Activated T-helper 9 cell treated with anti-CD3 and anti-CD28 coated beads, Interleukin-2, amount 50 U/mL, for 16 hours (primary cell): Measurements from ENCODE around the gene WIPF2.

ENCODE experiments used
- DNase-seq: peaks from one replicate; pipeline ENCODE4 v3.0.0-alpha.2; 2020; ENCODE audit warnings: low read depth

Gene WIPF2

DNA sequence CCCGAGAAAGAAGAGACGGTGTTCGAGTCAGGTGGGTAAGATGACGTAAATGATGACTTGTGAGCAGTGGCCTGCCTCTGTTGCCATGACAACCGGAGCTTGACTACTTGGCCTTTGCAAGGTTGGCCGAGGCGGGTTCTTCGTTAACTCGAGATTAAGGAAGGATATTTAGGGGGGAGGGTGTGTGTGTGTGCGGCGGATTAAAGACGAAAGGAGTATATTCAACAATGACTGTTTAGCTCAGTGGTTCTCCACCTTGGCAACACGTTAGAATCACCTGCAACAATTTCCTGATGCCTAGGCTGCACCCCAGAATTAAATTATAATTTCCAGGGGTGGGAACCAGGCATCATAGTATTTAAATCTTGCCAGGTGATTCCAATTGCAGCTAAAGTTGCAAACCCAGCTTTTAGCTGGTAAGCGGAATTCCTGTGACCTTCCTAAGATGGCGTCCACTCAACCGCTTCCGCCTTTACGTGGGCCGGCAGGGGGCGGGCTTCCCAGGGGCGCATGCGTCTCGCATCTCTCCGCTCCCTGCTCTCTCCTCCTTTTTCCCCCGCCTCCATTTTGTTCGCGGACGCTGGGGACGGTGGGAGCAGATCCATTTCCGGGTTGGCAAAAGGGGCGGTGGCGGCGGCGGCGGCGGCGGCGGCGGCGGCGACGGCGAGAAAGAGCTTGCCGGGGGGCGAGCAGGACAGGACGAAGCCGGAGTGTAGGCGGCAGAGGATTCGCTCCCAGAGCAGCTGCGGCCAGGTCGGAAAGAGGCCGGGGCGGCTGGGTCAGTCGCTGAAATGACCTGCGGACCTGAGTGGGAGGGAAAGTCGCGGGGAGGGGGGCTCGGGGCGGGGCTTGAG, at the start of gene WIPF2:
TSS of gene WIPF2 (plus strand) at position 565 of the 854 bp plus-strand sequence. CDS start 37,156 bp downstream, outside the sequence.
- peak; percentile 97 for DNase-seq

GRCh38 chr17:40170325-40170724, 48.8 kb upstream of the WIPF2 start:
- DNase-seq: no peak

DNA sequence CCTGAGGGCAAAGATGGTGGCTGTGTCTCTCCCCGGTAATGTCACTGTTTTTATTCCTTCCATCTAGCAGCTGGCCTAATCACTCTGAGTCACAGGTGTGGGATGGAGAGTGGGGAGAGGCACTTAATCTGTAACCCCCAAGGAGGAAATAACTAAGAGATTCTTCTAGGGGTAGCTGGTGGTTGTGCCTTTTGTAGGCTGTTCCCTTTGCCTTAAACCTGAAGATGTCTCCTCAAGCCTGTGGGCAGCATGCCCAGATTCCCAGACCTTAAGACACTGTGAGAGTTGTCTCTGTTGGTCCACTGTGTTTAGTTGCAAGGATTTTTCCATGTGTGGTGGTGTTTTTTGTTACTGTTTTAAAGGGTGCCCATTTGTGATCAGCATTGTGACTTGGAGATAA, 47.4 kb upstream of the WIPF2 start:
- no peak for DNase-seq

DNA sequence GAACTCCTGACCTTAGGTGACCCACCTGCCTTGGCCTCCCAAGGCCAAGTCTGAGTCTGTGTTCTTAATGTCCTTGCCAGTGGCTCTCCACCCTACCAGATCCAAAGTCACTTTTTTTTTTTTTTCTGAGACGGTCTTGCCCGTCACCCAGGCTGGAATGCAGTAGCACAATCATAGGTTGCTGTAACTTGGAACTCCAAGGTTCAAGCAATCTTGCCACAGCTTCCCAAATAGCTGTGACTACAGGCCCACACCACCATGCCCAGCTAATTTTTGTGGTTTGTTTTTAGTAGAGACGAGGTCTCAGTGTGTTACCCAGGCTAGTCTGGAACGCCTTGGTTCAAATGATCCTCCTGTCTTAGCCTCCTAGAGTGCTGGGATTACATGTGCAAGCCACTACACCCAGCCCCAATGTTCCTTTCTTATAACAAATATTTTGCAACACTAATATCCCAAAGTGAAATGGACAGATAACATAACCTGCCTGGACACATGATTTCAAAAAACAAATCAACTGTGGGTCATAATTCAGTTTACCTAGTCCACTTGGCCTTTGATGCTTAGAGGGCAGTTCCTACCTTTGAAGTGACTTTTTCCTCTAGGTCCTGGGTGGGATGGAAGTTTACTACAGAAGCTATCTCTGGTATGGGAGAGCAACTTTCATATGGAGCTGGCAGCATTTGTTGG, 45.9 kb upstream of the WIPF2 start:
- no peak for DNase-seq

- DNase-seq: no peak
These were observed 45.3 kb upstream of the WIPF2 start for GRCh38 chr17:40173778-40174135.

GRCh38 chr17:40174514-40174913, 44.6 kb upstream of the WIPF2 start:
- no peak for DNase-seq

GRCh38 chr17:40175928-40176753, 43.0 kb upstream of the WIPF2 start:
- no peak for DNase-seq

- no peak for DNase-seq
These were observed 42.4 kb upstream of the WIPF2 start for GRCh38 chr17:40176754-40177110.

DNA sequence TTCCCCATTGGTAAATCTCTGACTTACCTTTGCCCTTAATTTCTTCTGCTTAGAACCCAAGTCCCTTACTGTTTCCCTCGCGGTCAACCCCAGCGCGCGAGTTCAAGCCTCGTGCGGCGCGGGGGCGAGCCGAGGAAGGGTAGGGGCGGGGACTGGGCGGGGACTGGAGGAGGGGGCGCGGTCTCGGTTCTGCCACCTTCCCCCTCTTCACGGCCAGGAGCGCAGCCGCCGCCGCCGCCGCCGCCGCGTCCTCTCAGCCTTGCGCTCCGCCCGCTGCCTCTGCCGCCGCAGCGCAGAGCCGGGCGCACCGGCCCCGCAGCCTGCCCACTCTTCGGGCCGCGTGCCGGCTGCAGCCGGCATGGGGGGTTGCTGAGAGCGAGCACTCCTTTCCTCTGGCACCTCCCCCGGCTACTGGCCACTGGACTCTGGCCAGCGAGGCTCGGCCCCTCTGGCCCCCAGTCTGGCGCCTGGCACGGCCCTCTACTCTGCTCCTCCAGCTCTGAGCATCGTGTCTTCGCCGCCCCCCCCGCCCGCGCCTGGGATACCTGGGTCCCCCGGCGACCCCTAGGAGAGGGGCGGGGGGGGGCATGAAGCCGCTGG, 41.7 kb upstream of the WIPF2 start, which contains the start of gene RAPGEFL1:
TSS of gene RAPGEFL1 (plus strand) at position 196 of the 600 bp plus-strand sequence. CDS start at position 588, 392 bp downstream.
- DNase-seq: peak; percentile 79

GRCh38 chr17:40178021-40178601, 41.0 kb upstream of the WIPF2 start:
- DNase-seq: no peak

GRCh38 chr17:40178660-40179059, 40.4 kb upstream of the WIPF2 start:
- DNase-seq: no peak

DNA sequence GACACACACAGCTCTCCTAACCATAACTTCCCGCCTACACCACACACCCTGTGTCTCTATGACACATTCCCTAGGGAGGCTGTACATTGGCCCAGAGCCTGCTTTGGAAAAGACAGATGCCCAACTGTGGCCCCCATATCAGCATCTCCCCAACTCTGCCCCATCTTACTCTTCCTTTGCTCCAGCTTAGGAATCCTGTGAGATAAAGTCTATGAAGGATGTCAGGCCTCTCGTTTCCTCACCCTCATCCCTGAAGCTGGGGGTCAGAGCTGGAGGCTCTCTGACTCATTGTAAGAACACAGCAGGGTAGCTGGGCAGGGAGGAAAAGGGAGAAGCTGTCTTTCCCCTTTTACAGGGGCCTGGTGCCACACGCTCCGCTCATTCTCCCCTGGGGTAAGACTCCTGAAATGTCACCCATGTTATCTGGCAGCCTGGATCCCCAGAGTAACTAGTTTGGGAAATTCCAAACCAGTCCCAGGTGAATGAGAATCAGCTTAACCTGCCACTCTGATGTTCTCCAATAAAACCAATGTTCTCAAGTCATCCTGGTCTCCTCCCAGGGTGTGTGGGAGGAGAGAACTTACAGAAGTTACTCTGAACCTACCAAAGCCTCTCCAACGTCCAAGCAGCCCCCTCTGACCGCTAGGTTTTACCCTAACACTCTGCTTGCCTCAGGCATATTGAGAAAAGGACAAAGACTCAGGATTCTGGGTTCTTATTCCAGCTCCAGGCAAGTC, 39.0 kb upstream of the WIPF2 start:
- no peak for DNase-seq

DNA sequence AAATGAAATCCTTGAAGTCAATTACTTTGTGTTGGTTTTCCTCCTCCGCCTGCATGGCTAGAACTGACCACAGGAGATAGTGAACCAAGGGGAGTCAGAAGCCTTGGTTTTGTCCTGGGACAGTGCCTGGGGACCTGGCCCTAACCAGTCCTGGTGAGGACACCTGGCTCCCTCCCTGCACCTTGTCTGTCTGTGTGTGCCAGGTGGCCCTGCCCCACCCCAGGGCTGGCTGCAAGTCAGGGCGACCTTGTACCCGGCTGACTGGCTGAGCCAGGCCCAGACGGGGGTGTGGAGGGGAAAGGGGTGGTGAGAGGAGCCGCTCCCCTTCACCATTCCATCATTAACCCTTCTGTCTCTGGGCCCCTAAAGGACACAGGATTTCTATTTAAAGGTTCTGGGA, 38.4 kb upstream of the WIPF2 start:
- DNase-seq: no peak

GRCh38 chr17:40181205-40181604, 37.9 kb upstream of the WIPF2 start:
- no peak for DNase-seq

DNA sequence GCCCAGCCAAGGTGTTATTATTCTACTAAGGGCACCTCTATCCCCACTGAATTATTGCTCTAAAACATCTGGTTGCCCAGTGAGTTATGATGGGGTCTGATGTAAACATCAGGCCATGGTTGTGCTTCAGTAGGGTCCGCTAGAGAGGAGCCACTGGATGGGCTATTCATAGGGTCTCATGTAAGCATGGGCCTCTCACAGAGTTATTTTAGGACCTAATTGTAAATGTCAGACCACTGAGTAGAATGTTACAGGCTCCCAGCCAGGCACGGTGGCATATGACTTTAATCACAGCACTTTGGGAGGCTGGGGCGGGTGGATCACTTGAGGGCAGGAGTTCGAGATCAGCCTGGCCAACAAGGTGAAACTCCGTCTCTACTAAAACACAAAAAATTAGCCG, 36.5 kb upstream of the WIPF2 start:
- DNase-seq: no peak

DNA sequence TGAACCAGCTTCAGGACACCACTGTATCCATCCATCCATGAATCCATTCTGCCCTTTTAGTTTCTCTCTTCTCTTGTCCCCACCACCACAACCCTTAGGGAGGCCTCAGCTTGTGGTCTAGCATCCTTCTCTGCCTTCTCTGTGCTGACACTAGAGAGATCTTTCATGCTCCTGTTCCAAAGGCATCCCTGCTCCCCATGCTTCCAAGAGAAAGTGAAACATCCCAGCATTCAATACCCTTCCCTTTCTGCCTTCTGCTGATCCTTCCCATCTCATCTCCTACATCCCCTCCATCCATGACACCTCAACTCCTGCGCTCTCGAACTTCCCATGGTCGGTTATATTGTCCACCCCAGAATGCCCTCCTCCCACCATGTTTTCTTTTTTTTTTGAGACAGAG, 31.9 kb upstream of the WIPF2 start:
- no peak for DNase-seq

DNA sequence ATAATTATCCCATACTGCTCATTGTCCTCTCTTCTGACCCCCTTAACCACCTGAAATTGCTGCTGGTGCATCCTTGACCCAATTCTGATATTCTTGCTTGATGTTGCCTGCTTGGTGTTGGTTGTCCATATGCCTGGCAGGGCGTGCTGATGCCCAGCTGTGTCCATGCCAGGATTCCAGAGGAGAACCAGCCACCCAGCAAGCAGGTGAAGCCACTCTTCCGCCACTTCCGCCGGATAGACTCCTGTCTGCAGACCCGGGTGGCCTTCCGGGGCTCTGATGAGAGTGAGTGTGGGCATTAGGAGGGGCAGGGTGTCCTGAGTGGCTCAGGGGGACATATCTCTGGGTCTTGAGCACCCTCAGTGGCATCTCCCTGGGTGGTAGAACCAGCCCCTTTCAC, 30.4 kb upstream of the WIPF2 start:
- no peak for DNase-seq

DNA sequence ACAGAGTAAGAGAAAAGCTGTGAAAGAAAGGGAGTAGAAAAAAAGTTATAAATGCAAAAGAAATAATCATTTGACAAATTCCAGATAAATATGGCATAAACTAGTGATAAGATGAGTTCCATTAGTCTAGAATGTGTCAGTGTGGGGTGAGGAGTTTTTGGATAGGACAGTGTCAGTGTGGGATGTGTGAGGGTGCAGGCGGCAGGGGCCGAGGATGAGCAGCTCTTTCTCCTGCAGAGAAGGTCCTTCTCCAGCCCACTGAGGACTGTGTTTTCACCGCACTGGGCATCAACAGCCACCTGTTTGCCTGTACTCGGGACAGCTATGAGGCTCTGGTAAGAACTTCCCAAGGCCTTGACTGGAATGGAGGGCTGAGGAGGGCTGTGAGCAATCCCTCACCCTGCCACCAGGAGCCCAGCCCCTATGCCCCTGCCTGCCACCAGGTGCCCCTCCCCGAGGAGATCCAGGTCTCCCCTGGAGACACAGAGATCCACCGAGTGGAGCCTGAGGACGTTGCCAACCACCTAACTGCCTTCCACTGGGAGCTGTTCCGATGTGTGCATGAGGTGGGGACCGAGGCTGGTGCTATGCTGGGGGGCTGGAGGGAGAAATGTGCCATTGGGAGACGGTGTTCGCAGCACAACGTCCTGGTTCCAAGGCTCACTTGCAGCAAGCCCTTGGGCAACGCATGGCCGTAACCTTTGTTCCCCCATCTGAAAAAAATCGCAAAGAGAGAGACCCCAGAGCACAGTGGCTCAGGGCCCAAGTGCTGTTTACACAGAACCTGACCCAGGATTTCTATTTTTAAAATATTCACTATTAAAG, 28.7 kb upstream of the WIPF2 start:
- DNase-seq: no peak

GRCh38 chr17:40191237-40192208, 27.6 kb upstream of the WIPF2 start:
- peak; percentile 49 for DNase-seq
